Measurements from ENCODE around the gene CTBP1.

Gene CTBP1

DNA sequence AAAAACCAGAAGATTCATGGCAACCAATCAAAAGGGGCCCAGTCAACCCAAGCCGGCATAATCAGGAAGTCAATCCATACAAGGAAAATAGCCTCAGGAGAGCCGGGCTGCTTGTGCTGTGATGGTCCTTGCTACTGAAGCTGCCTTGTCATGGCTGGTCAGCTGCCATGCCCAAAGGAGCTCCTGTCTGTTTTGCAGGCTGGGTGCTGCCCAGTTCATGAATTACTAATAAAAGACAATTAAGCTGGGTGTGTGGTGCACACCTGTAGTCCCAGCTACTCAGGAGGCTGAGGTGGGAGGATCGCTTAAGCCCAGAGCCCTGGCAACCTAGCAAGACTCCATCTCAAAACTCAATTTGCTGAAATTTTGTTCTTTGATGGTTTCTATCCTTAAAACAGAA is 16.0 kb upstream of the CTBP1 start:
- TF ChIP-seq TCF12 (IDR thresholded peaks at IDR 0.05; ENCODE audit: low read depth) (no peak), FOXM1 (IDR thresholded peaks at IDR 0.05; ENCODE audit: borderline replicate concordance, low read depth) (no peak), CREB1 (IDR thresholded peaks at IDR 0.05; ENCODE audit: low read depth) (no peak), EP300 (IDR thresholded peaks at IDR 0.05; ENCODE audit: borderline replicate concordance) (no peak), TEAD4 (IDR thresholded peaks at IDR 0.05) (no peak), EGR1 (IDR thresholded peaks at IDR 0.05) (no peak), YY1 (IDR thresholded peaks at IDR 0.05; ENCODE audit: low read depth) (no peak)

DNA sequence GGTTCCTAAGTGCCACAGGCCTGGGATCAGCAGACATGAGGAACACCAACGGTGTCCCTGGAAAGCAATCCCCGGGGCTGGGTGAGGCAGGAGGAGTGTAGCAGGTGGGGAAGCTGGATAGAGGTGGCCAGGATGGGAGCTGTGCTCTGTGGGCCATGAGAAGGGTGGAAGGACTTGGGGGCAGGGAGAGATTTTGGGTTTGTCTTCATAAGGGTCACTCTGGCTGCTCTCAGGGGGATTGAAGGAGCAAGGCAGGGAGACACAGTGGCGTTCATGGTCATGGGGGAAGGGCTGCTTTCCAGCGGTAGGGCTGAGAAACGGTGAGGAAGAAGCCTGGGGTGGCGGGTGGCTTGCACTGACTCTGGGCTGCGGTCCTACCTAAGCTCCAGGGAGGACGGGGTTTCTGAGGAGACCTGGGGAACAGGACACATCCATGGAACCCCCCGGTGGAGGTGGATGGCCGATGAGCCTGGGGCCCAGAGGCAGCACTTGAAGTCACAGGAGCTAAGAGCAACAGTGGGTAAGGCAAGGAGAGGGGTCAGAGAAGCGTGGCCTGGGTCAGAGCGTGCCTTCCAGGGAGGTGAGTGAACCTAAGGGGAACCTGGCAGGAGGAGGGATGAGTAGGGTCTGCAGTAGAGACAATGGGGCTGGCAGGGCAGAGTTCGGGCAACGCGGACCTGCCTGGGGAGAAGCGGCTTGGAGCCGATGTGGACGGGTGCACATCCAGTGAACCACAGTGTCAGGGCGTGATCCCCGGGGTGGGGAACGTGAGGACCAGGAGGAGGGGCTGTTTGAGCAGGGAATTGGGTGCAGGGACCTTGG is 12.4 kb upstream of the CTBP1 start:
- TF ChIP-seq, protein P1, sequence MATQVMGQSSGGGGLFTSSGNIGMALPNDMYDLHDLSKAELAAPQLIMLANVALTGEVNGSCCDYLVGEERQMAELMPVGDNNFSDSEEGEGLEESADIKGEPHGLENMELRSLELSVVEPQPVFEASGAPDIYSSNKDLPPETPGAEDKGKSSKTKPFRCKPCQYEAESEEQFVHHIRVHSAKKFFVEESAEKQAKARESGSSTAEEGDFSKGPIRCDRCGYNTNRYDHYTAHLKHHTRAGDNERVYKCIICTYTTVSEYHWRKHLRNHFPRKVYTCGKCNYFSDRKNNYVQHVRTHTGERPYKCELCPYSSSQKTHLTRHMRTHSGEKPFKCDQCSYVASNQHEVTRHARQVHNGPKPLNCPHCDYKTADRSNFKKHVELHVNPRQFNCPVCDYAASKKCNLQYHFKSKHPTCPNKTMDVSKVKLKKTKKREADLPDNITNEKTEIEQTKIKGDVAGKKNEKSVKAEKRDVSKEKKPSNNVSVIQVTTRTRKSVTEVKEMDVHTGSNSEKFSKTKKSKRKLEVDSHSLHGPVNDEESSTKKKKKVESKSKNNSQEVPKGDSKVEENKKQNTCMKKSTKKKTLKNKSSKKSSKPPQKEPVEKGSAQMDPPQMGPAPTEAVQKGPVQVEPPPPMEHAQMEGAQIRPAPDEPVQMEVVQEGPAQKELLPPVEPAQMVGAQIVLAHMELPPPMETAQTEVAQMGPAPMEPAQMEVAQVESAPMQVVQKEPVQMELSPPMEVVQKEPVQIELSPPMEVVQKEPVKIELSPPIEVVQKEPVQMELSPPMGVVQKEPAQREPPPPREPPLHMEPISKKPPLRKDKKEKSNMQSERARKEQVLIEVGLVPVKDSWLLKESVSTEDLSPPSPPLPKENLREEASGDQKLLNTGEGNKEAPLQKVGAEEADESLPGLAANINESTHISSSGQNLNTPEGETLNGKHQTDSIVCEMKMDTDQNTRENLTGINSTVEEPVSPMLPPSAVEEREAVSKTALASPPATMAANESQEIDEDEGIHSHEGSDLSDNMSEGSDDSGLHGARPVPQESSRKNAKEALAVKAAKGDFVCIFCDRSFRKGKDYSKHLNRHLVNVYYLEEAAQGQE (IDR thresholded peaks at IDR 0.05; ENCODE audit: low read depth): no peak
- TF ChIP-seq, protein P2, sequence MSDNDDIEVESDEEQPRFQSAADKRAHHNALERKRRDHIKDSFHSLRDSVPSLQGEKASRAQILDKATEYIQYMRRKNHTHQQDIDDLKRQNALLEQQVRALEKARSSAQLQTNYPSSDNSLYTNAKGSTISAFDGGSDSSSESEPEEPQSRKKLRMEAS (IDR thresholded peaks at IDR 0.05): no peak
- TF ChIP-seq YY1 (IDR thresholded peaks at IDR 0.05; ENCODE audit: low read depth): no peak
- TF ChIP-seq CEBPB (IDR thresholded peaks at IDR 0.05): no peak
- no peak for TF ChIP-seq TEAD4 (IDR thresholded peaks at IDR 0.05)
- no peak for TF ChIP-seq TAF1 (IDR thresholded peaks at IDR 0.05; ENCODE audit: low read depth)

DNA sequence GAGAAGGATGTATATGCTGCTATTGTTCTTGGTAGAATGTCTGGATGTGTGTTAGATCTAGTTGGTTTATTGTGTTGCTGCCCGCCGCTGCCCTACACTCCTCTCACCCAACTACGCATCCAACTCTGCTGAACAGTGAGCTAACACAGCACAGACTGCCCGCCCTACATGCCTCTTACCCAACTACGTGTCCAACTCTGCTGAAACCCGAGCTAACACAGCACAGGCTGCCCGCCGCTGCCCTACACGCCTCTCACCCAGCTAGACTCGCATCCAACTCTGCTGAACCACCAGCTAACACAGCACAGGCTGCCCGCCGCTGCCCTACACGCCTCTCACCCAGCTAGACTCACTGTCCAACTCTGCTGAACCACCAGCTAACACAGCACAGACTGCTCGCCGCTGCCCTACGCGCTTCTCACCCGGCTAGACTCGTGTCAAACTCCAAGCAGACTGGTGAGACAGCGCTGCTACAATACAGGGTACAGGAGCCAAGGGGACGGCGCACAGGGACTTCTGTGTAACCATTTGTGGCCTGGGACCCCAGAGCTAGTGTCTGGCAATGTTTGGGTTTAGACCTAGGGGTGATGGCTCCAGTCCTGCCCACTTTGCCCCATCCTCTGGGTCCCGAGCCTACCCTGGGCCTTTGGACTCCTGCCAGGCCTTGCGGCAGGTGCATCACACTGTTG is 11.6 kb upstream of the CTBP1 start:
- no peak for TF ChIP-seq FOXM1 (IDR thresholded peaks at IDR 0.05; ENCODE audit: borderline replicate concordance, low read depth)
- TF ChIP-seq NFIC (IDR thresholded peaks at IDR 0.05): no peak
- TF ChIP-seq TAF1 (IDR thresholded peaks at IDR 0.05; ENCODE audit: low read depth): no peak
- TF ChIP-seq CREB1 (IDR thresholded peaks at IDR 0.05; ENCODE audit: low read depth): no peak
- TF ChIP-seq EP300 (IDR thresholded peaks at IDR 0.05; ENCODE audit: borderline replicate concordance): no peak
- TF ChIP-seq, protein P3, sequence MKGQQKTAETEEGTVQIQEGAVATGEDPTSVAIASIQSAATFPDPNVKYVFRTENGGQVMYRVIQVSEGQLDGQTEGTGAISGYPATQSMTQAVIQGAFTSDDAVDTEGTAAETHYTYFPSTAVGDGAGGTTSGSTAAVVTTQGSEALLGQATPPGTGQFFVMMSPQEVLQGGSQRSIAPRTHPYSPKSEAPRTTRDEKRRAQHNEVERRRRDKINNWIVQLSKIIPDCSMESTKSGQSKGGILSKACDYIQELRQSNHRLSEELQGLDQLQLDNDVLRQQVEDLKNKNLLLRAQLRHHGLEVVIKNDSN (IDR thresholded peaks at IDR 0.05): no peak
- TF ChIP-seq TEAD4 (IDR thresholded peaks at IDR 0.05): no peak
- no peak for TF ChIP-seq YY1 (IDR thresholded peaks at IDR 0.05; ENCODE audit: low read depth)
- TF ChIP-seq CEBPB (IDR thresholded peaks at IDR 0.05): no peak
- TF ChIP-seq EGR1 (IDR thresholded peaks at IDR 0.05): no peak
- TF ChIP-seq, protein P2 (IDR thresholded peaks at IDR 0.05): no peak
- TF ChIP-seq TCF12 (IDR thresholded peaks at IDR 0.05; ENCODE audit: low read depth): no peak
- no peak for TF ChIP-seq ZBTB7A (IDR thresholded peaks at IDR 0.05; ENCODE audit: low read depth)
- TF ChIP-seq RAD21 (IDR thresholded peaks at IDR 0.05; ENCODE audit: low read depth): no peak
- TF ChIP-seq, protein P1 (IDR thresholded peaks at IDR 0.05; ENCODE audit: low read depth): no peak

DNA sequence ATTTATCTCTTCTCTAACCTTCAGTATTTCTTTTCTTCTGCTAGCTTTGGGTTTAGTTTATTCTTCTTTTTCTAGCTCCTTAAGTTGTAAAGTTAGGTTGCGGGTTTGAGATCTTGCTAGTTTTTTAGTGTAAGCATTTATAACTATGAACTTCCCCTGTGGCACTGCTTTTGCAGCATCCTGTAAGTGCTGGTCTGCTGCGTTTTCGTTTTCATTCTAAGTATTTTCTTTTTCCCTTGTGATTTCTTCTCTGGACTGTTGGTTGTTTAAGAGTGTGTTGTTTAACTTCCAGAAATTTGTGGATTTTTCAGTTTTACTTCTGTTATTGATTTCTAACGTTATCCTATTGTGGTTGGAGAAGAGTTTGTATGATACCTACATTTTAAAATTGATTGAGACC is 11.0 kb upstream of the CTBP1 start:
- TF ChIP-seq, protein P2 (IDR thresholded peaks at IDR 0.05): no peak
- no peak for TF ChIP-seq TCF12 (IDR thresholded peaks at IDR 0.05; ENCODE audit: low read depth)
- TF ChIP-seq, protein P3 (IDR thresholded peaks at IDR 0.05): no peak
- no peak for TF ChIP-seq CEBPB (IDR thresholded peaks at IDR 0.05)
- no peak for TF ChIP-seq NFIC (IDR thresholded peaks at IDR 0.05)
- TF ChIP-seq EGR1 (IDR thresholded peaks at IDR 0.05): no peak
- TF ChIP-seq TEAD4 (IDR thresholded peaks at IDR 0.05): no peak
- TF ChIP-seq ZBTB7A (IDR thresholded peaks at IDR 0.05; ENCODE audit: low read depth): no peak
- no peak for TF ChIP-seq CREB1 (IDR thresholded peaks at IDR 0.05; ENCODE audit: low read depth)
- no peak for TF ChIP-seq YY1 (IDR thresholded peaks at IDR 0.05; ENCODE audit: low read depth)
- no peak for TF ChIP-seq FOXM1 (IDR thresholded peaks at IDR 0.05; ENCODE audit: borderline replicate concordance, low read depth)
- TF ChIP-seq TAF1 (IDR thresholded peaks at IDR 0.05; ENCODE audit: low read depth): no peak
- no peak for TF ChIP-seq RAD21 (IDR thresholded peaks at IDR 0.05; ENCODE audit: low read depth)
- TF ChIP-seq, protein P1 (IDR thresholded peaks at IDR 0.05; ENCODE audit: low read depth): no peak
- no peak for TF ChIP-seq EP300 (IDR thresholded peaks at IDR 0.05; ENCODE audit: borderline replicate concordance)
